Prostate gland (tissue), 2 donors: ENCODE results near the gene PTCHD4.

Source experiments
- POLR2A ChIP-seq: fragments of 450-650 bp; IDR thresholded peaks from one replicate; pipeline ENCODE4 v1.6.1; 2016; ENCODE audit warnings: antibody characterized with exemption, mild to moderate bottlenecking
- TF ChIP-seq, protein P1 (sequence below), 4 experiments: fragments of 200-600 bp in 2 of 4; fragments of 450-650 bp in 2 of 4; sonication (generic) in 2 of 4; IDR thresholded peaks; 1 replicate in 3 of 4; 2 replicates in 1 of 4; pipeline ENCODE4 v1.5.1; 2016 to 2019; ENCODE audit warnings: antibody characterized with exemption in 4 of 4, mild to moderate bottlenecking in 2 of 4, moderate library complexity in 2 of 4

DNA sequence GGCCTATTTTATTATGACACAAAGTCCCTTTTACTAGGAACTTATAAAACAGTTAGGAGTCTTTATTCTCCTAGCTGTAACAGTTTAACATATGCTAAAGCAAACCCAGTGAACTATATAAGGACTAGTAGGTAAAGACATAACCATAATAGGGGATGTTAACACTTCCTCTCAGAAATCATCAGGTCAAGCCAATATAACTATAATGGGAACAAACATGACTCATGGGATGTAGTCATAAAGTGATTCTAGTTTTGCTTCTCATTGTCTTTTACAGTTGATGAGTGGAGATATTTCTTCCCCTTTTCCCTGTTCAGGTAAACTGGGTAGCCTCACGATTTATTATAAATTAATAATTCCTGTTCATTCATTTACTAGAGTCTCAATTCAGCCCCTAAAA lies 9.7 kb downstream of the PTCHD4 start:
- TF ChIP-seq, protein P1, sequence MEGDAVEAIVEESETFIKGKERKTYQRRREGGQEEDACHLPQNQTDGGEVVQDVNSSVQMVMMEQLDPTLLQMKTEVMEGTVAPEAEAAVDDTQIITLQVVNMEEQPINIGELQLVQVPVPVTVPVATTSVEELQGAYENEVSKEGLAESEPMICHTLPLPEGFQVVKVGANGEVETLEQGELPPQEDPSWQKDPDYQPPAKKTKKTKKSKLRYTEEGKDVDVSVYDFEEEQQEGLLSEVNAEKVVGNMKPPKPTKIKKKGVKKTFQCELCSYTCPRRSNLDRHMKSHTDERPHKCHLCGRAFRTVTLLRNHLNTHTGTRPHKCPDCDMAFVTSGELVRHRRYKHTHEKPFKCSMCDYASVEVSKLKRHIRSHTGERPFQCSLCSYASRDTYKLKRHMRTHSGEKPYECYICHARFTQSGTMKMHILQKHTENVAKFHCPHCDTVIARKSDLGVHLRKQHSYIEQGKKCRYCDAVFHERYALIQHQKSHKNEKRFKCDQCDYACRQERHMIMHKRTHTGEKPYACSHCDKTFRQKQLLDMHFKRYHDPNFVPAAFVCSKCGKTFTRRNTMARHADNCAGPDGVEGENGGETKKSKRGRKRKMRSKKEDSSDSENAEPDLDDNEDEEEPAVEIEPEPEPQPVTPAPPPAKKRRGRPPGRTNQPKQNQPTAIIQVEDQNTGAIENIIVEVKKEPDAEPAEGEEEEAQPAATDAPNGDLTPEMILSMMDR (IDR thresholded peaks at IDR 0.05) = no peak
- no peak for TF ChIP-seq POLR2A
